Raji (cell line): ENCODE data around the gene COL19A1.

ENCODE experiments used
- POLR2A ChIP-seq: IDR thresholded peaks from 2 replicates; pipeline ENCODE4 v1.6.1; 2011; ENCODE audit warnings: low read depth, low read length, control low read depth; ENCODE audit not compliant: insufficient read depth

The COL19A1 gene

DNA sequence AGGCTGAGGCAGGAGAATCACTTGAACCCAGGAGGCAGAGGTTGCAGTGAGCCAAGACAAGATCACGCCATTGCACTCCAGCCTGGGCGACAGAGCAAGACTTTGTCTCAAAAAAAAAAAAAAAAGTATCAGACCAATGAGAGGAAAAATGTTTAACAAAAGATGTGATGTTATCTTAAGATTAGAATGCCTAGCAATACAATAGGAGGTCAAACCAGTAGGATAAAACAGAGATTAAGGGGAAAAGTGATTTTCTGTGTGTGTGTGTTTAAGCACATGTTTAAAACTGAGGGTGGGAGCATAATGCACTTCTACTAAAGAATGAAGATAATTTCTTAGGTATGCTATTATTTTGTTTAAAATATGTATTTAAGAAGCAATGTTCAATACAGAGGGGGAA lies 17.9 kb downstream of the COL19A1 start:
- no peak for TF ChIP-seq POLR2A

DNA sequence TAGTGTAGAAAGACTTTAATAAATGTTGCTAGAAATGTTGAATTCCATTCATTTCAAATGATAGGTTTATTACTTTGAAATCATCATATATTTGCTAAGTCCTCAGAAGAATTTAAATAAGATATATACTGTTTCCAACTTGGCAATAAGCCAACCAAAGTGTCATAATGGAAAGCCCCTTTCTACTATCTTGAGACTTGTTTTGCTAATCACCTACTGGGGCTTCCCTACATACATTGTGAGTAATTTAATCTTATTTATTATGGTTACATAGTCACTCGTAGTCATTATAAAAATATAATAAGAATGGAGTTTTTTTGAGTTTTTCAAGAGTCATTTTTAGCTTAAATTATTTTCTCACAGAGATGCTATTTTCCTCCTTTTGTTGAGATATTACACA lies 20.7 kb downstream of the COL19A1 start:
- TF ChIP-seq POLR2A: no peak

DNA sequence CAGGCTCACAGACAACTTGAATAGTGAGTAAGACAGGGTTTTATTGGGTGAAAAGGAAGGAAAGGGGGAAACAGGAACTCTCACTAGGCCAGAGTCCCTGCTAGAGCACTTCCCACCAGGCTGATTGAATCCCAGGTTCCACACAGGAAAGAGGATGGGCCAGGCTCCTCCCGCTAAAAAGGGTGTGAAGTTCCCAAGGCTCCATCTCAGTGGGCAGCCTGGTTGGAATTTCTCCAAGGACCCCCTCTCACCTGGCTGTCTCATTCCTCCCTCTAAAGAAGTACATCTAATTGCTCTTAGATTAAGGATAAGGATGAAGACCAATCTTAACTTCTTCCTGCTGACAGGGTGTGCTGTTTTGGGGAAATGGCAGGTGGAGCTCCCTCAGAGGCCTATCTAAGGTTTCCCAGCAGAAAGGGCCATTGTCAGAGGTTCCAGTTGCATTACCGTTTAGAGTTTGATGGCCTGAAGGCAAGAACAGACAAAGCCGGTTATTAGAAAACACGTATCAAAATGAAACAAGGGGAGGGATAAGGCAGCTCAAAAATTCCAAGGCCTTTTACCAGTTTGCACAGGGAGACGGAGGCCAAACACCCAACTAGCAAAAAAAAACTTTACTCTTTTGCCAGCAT lies 21.5 kb downstream of the COL19A1 start:
- TF ChIP-seq POLR2A: no peak

- TF ChIP-seq POLR2A: no peak
Measured at GRCh38 chr6:69888482-69889233, 22.3 kb downstream of the COL19A1 start.

DNA sequence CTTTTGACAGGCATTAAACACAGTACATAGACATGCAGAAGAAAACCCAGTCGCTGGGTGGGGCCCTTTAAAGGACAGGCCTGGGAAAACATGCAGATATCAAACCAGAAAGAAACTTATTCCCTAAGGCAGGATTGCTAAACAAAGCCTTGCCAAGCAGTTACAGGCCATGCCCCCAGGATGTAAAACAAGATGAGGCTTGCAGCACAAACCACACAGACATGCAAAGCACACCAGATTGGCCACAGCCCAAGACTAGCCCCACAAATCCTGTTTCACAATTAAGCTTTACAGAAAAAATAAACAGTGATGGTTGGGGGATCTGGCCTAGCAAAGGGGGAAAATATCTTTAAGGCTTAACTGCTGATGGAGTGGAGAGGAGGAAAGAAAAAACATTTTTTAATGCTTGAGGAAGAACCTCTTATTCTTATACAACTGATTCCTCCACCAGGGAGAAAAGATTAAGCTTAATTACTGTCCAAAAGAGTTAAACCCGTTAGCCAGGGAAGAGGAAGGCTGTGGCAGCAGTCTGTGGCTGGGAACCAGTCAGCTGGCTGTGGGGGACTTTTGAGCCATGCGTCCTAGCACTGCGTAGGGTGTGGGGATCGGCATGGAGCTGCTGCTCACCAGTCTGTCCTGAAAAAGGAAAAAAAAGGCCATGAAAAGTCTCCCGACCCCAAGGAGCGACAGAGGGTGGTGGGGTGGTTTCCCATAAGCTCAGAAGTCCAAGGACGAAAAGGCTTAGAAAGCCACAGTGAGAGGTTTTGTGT lies 28.4 kb downstream of the COL19A1 start:
- no peak for TF ChIP-seq POLR2A

DNA sequence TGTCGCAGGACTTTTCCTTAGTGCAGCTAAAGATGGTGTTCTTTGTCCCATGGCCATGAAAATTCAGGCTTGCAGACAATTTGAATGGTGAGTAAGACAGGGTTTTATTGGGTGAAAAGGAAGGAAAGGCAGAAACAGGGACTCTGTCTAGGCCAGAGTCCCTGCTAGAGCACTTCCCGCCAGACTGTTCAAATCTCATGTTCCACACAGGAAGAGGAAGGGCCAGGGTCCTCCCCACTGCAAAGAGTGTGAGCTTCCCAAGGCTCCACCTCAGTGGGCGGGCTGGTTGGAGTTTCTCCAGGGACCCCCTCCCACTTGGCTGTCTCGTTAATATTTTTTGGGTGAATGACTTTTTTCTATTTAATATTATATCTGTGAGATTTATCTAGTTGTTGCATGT lies 29.0 kb downstream of the COL19A1 start:
- no peak for TF ChIP-seq POLR2A

GRCh38 chr6:69900869-69901268 lies 34.5 kb downstream of the COL19A1 start:
- TF ChIP-seq POLR2A: no peak

GRCh38 chr6:69901361-69901760 lies 35.0 kb downstream of the COL19A1 start:
- TF ChIP-seq POLR2A: no peak

- no peak for TF ChIP-seq POLR2A
Measured at GRCh38 chr6:69907981-69908498, 41.7 kb downstream of the COL19A1 start.

- TF ChIP-seq POLR2A: no peak
Measured at GRCh38 chr6:69913361-69913760, 47.0 kb downstream of the COL19A1 start.

GRCh38 chr6:69914015-69914485 lies 47.7 kb downstream of the COL19A1 start:
- no peak for TF ChIP-seq POLR2A

- TF ChIP-seq POLR2A: no peak
Measured at GRCh38 chr6:69915346-69915745, 49.0 kb downstream of the COL19A1 start.

- TF ChIP-seq POLR2A: no peak
Measured at GRCh38 chr6:69917834-69918233, 51.5 kb downstream of the COL19A1 start.

GRCh38 chr6:69918813-69919475 lies 52.6 kb downstream of the COL19A1 start:
- TF ChIP-seq POLR2A: no peak

DNA sequence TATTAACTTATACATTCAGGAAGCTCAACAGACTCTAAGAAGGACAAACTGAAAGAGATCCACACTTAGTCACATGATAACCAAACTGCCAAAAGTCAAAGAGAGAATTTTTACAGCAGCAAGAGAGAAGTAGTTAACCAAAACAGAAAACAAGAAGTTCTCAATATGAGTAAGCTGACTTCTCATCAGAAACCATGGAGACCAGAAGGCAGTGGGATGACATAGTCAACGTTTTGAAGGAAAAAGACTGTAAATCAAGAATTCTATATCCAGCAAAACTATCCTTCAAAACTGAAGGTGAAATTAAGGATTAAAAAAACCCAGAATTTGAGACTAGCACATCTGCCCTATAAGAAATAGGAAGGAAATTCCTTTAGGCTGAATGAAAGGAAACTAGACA lies 60.4 kb downstream of the COL19A1 start:
- no peak for TF ChIP-seq POLR2A
